Fibroblast of villous mesenchyme (primary cell): ENCODE results near the gene MROH7. TPM values are rescaled to one million over a fixed set of nuclear protein-coding genes. Genes with fewer than 3 reads are reported as not detected.

ENCODE experiments used
- DNase-seq: peaks from one replicate; pipeline ENCODE4 v3.0.0-alpha.2; 2010; ENCODE audit warnings: low read depth
- H3K4me3 ChIP-seq: 2 replicates; pipeline ENCODE4 v1.5.1; 2011; ENCODE audit warnings: low read depth, mild to moderate bottlenecking, low read length
- total RNA-seq: library from RNA; depleted of rRNA; stranded (reverse); fragments of >200 nt; gene quantifications from 2 replicates; pipeline ENCODE4 v1.2.3, GENCODE V29; 2012
- TF ChIP-seq, protein P1 (sequence below): IDR thresholded peaks from 2 replicates; pipeline ENCODE4 v1.5.1; 2012; ENCODE audit warnings: low read depth, mild to moderate bottlenecking, low read length; ENCODE audit not compliant: insufficient read depth

Gene MROH7
- total RNA-seq, 1 donor = under 0.01 TPM

DNA sequence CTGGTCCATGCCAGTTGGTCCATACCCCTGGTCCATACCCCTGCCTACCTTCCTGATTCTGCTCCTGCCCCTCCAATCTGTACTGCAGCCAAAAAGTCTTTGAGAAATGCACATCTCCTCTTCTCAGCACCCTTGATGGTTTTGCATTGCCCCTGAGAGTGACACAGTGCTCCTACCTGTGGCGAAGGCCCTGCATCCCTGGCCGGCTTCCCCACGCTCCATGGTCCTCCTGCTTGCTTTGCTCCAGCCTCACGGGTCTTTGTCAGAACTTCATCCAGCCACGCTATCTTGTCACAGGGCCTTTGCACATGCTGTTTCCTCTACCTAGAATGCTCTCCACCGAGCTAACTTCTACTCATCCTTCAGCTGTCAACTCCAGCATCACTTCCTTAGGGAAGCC lies 41.9 kb downstream of the MROH7 start:
- TF ChIP-seq, protein P1, sequence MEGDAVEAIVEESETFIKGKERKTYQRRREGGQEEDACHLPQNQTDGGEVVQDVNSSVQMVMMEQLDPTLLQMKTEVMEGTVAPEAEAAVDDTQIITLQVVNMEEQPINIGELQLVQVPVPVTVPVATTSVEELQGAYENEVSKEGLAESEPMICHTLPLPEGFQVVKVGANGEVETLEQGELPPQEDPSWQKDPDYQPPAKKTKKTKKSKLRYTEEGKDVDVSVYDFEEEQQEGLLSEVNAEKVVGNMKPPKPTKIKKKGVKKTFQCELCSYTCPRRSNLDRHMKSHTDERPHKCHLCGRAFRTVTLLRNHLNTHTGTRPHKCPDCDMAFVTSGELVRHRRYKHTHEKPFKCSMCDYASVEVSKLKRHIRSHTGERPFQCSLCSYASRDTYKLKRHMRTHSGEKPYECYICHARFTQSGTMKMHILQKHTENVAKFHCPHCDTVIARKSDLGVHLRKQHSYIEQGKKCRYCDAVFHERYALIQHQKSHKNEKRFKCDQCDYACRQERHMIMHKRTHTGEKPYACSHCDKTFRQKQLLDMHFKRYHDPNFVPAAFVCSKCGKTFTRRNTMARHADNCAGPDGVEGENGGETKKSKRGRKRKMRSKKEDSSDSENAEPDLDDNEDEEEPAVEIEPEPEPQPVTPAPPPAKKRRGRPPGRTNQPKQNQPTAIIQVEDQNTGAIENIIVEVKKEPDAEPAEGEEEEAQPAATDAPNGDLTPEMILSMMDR = no peak
- no peak for DNase-seq
- H3K4me3 ChIP-seq = no peak overlapping the region

GRCh38 chr1:54685335-54685905 lies 43.8 kb downstream of the MROH7 start:
- no peak for DNase-seq
- TF ChIP-seq, protein P1 = no peak
- no peak overlapping the region for H3K4me3 ChIP-seq

- no peak for DNase-seq
- TF ChIP-seq, protein P1 = no peak
- no peak overlapping the region for H3K4me3 ChIP-seq
Measured at GRCh38 chr1:54686155-54686554, 44.6 kb downstream of the MROH7 start.

- no peak for DNase-seq
- TF ChIP-seq, protein P1 = no peak
- no peak overlapping the region for H3K4me3 ChIP-seq
Measured at GRCh38 chr1:54694771-54695170, 53.2 kb downstream of the MROH7 start.

DNA sequence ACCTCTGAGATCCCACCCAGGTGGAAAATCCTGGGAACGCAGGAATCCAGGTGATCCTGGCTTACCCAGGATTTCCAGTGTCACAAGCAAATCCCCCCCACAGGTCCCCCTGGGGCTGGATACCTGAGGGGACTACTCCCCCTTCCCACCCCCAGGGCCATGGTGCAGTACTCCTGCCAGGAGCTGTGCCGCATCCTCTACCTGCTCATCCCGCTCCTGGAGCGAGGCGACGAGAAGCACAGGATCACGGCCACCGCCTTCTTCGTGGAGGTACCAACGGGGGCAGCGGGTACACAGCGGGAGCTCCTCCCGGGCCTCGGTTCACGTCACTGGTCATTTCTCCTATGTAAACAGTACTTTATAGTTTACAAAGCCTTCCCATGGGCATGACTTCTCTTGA lies 53.6 kb downstream of the MROH7 start:
- TF ChIP-seq, protein P1 = no peak
- DNase-seq = no peak
- H3K4me3 ChIP-seq = no peak overlapping the region

DNA sequence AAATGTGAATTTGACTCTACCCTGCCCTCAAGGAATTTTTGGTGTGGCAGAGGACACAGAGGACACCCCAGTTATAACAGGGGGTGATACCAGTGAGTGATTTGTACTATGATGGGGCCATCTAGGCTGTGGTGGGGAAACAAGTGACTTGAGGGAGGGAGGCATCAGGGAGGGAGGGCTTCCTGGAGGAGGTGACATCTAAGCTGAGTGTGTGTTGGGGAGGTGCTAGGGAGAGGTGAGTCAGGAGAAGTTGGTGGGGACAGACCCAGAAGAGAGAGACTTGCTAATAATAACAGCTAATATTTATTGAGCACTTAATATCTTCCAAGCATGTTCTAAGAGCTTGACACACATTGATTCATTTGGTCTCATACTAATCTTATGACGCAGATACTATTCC lies 54.2 kb downstream of the MROH7 start:
- TF ChIP-seq, protein P1 = no peak
- H3K4me3 ChIP-seq = no peak overlapping the region
- DNase-seq = no peak

GRCh38 chr1:54696262-54696661 lies 54.7 kb downstream of the MROH7 start:
- H3K4me3 ChIP-seq = no peak overlapping the region
- no peak for DNase-seq
- TF ChIP-seq, protein P1 = no peak
